Thymus (tissue), 11 donors: ENCODE data around the gene EPYC. TPM values are rescaled to one million over a fixed set of nuclear protein-coding genes. Genes with fewer than 3 reads are reported as not detected.

Source experiments
- DNase-seq, 9 donors: peaks; one replicate each; pipeline ENCODE4 v3.0.0-alpha.2; 2013; ENCODE audit warnings: low spot score in 9 of 9, low read depth in 6 of 9, missing footprints in 1 of 9
- H3K27ac ChIP-seq, 2 donors: one replicate each; pipeline ENCODE4 v1.5.1; 2013; ENCODE audit warnings: control low read depth in 1 of 2, low read depth in 1 of 2, low read length in 1 of 2, mild to moderate bottlenecking in 1 of 2, moderate library complexity in 1 of 2
- H3K27me3 ChIP-seq, 2 donors: one replicate each; pipeline ENCODE4 v1.5.1; 2013; ENCODE audit warnings: low read length in 1 of 2; ENCODE audit not compliant: control insufficient read depth in 2 of 2, insufficient read depth in 1 of 2
- H3K36me3 ChIP-seq, 2 donors: one replicate each; pipeline ENCODE4 v1.5.1; 2013; ENCODE audit warnings: low read length in 1 of 2, mild to moderate bottlenecking in 1 of 2, moderate library complexity in 1 of 2; ENCODE audit not compliant: control insufficient read depth in 2 of 2, insufficient read depth in 2 of 2
- H3K4me1 ChIP-seq, 2 donors: one replicate each; pipeline ENCODE4 v1.5.1; 2013; ENCODE audit warnings: low read length in 2 of 2; ENCODE audit not compliant: control insufficient read depth in 2 of 2, insufficient read depth in 2 of 2
- H3K4me3 ChIP-seq, 2 donors: one replicate each; pipeline ENCODE4 v1.5.1; 2013; ENCODE audit warnings: low read length in 2 of 2, control low read depth in 1 of 2, mild to moderate bottlenecking in 1 of 2
- H3K9me3 ChIP-seq, 2 donors: one replicate each; pipeline ENCODE4 v1.5.1; 2013; ENCODE audit warnings: low read length in 1 of 2, mild to moderate bottlenecking in 1 of 2; ENCODE audit not compliant: control insufficient read depth in 2 of 2, insufficient read depth in 1 of 2
- WGBS: extraction: QIAGEN DNeasy Blood & Tissue Kit; methylation state at CpG from one replicate; pipeline ENCODE4 v1.1.7; 2013; 5-methylcytosine and 5-hydroxymethylcytosine counted together
- polyA plus RNA-seq: library from polyadenylated mRNA; stranded (reverse); fragments of 200-250 nt; gene quantifications from one replicate; pipeline ENCODE4 v1.2.3, GENCODE V29; 2013
- total RNA-seq: library from RNA; stranded (reverse); fragments of 120-200 nt; gene quantifications from one replicate; pipeline ENCODE4 v1.2.4, GENCODE V29; 2013
- donor health status: healthy.

EPYC gene
- total and polyA plus RNA-seq, 2 donors, result 0.14 to 0.25 TPM

DNA sequence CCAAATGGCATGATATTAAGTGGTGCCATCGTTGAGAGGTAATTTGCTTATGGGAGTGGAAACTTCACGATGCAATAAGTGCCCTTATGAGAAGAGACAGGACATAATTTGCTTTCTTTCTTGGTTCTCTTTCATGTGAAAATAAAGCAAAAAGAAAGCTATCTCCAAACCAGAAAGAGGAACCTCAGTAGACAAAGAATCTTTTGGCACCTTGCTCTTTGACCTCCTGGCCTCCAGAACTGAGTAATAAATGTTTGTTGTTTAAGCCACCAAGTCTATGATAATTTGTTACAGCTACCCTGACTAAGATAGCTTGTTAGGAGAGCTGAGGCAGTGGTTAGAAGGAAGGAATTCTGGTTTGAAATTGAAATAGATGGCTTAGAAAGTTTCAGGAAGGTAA lies 89.4 kb downstream of the EPYC start:
- Histone ChIP-seq H3K4me1 (no peaks in the 10 kb centered on the region), H3K4me3 (no peak overlapping the region), H3K27ac (no peak overlapping the region), H3K27me3 (no peaks in the 10 kb centered on the region), H3K9me3 (no peaks in the 10 kb centered on the region), H3K36me3 (no peaks in the 10 kb centered on the region)
- DNase-seq, result no peak
- WGBS, result 96% methylated on average over 2 of the region's 2 CpGs

Other genes with a start within 250 kb of the EPYC start
- gene CCER1, start 49.8 kb downstream of the EPYC start, total RNA-seq, result not detected
- gene CCER1, start 49.8 kb downstream of the EPYC start, polyA plus RNA-seq, result not detected
- gene KERA, start 53.1 kb upstream of the EPYC start, total RNA-seq, result 0.05 TPM
- gene KERA, start 53.1 kb upstream of the EPYC start, polyA plus RNA-seq, result 0.09 TPM
- 38.7 TPM for gene LUM, start 106.5 kb upstream of the EPYC start, total RNA-seq
- gene LUM, start 106.5 kb upstream of the EPYC start, polyA plus RNA-seq, result 63.5 TPM
- 137 TPM for gene DCN, start 177.8 kb upstream of the EPYC start, total RNA-seq
- gene DCN, start 177.8 kb upstream of the EPYC start, polyA plus RNA-seq, result 215 TPM